ENCODE data around the gene DIAPH3.

DIAPH3 gene

GRCh38 chr13:60012488-60012887 lies 151.2 kb downstream of the DIAPH3 start:
- DNase-seq = no peak

DNA sequence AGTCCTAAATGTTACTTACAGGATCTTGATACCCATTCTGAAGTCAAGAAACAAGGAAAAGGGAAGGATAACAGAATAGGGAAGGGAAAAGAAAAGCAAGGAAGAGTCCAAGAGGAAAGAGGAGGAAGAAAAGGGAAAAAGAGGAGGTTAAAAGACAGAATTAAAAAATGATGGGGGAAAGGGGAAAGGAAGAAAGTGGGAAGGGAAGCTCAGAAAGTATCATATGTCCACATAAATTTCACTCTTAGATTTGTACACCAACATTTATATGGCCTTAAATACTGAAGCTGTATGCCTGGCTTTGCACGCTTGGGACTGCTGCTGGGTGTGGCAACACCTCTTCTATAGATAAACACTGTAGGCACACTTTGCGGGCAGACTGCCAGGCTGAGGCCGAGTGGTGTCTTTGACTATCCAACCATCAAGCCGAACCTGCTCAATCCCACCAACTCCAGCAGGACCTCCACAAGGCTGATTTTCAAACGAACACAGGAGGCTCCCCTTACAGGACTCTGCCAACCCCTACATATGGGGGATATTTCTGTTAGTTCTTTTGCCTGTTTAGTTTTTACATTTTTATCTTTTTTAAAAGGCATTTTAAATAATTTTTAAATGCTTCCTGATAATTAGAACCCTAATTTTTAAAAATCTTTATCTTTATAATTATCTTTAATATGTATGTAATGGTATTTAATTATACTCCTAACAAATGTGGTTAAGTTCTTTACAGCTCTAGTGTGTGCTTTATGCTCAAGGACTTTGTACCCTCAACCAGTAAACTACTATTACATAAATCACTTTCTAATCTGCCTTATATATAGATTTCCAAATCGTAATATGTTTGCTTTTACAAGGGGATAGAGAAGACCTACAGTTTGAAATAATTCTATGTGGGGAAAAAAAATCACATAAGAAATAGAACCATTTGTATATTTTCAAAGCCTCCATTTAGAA lies 154.2 kb downstream of the DIAPH3 start:
- DNase-seq = no peak

DNA sequence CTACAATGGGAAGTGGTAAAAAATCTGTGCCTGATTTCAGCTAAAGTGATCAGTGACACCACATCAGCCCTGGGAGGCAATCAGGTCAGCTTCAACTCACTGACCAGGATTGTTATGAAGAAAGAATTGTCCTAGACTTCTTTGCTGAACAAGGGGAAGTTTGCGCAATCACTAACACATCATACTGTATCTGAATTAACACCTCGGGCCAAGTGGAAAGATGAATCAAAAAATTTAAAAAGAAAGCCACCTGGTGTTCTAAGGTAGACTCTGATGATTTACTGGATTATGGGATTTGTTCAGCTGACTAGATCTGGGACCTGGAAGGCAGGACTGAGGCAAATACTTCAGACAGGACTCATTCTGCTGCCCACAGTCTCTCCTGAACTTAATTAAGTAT lies 161.8 kb downstream of the DIAPH3 start:
- no peak for DNase-seq

GRCh38 chr13:60000976-60001375 lies 162.8 kb downstream of the DIAPH3 start:
- no peak for DNase-seq

DNA sequence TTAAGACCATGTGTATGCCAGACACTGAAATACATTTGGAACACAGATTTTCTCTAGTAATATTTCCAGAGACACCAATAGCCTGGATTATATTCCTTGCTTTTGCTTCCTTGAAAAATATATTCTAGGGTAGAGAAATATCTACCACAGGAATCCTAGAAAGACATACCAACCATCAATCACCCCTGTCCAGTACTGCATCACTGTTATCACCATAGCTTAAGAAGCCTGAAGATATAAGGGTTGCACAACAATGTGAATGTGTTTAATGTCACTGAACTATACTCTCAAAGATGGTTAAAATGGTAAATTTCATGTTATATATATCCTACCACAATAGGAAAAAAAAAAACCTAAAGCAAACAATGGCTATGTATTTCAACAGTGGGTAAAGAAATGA lies 163.6 kb downstream of the DIAPH3 start:
- no peak for DNase-seq

- no peak for DNase-seq
Measured at GRCh38 chr13:59997976-59998375, 165.8 kb downstream of the DIAPH3 start.

GRCh38 chr13:59996461-59996980 lies 167.2 kb downstream of the DIAPH3 start:
- no peak for DNase-seq

DNA sequence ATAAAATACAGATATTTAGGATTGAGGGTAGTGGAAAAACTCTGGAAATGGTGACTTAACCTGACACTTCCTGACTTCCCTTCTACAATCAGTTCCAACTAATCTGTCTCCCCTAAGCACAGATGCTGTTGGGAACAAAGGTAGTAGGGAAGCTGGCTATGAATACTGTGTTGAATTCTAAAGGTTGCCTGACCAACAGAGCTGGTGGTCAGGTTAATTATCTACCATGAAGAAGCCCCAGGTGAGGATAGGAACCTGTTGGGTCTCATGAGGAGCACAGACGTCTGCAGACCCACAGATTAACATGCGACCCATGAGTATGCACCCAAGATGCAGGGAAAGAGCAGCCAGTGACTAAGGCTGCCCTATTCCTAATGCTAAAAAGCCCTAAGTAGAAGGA lies 172.3 kb downstream of the DIAPH3 start:
- DNase-seq = no peak

DNA sequence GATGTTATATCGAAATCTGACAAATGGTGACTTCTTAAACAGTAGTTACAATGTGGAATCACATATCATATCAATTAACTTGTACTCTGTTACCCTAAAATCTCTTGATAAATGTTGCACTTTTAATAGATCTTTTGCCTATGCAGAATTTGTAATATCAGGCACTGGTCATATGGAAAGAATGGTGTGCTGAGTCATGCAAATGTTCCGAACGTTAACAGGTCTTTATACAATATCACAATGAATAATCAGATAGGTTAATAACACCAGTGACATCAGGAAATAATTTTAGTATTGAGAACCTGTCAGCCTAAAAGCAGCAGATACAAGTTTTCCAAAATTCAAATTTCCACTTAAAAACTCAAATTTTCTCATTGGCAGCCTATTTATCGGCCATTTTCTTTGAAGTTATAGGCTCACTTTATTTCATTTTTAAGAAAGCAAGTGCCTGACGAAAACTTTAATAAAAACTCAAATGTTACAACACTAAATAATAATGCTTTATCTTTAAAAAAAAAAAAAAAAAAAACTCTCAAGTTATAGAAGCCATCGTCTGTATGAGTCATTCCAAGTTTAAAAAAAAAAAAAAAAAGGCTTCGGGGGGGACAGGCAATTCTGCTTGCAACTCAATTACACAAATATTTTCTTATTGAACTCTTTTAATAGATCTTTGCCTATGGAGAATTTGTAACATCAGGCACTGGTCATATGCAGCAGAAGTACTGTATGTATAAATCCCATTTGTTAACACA lies 180.9 kb downstream of the DIAPH3 start:
- no peak for DNase-seq

- no peak for DNase-seq
Measured at GRCh38 chr13:59979589-59979988, 184.1 kb downstream of the DIAPH3 start.

DNA sequence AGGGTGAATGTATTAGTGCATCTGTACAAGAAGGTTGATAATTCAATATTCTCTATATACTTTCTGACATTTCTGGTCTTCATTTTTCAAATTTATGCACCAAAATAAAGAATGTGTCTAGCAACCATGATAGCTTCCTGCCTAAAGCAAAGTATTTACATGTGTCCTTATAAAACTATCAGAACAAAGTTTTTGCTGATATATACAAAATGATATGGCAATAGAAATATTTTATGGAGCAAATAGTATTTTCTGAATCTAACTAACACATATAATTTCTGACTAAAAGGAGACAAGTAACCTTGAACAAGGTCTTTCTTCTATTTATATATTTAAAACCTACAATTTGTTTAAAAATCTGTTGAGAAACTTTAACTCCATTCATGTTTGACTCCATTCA lies 184.9 kb downstream of the DIAPH3 start:
- DNase-seq = no peak

- no peak for DNase-seq
Measured at GRCh38 chr13:59976856-59977255, 186.9 kb downstream of the DIAPH3 start.

GRCh38 chr13:59975807-59976435 lies 187.8 kb downstream of the DIAPH3 start:
- DNase-seq = no peak

GRCh38 chr13:59970847-59971246 lies 192.9 kb downstream of the DIAPH3 start:
- DNase-seq = no peak

- no peak for DNase-seq
Measured at GRCh38 chr13:59963827-59964226, 199.9 kb downstream of the DIAPH3 start.

DNA sequence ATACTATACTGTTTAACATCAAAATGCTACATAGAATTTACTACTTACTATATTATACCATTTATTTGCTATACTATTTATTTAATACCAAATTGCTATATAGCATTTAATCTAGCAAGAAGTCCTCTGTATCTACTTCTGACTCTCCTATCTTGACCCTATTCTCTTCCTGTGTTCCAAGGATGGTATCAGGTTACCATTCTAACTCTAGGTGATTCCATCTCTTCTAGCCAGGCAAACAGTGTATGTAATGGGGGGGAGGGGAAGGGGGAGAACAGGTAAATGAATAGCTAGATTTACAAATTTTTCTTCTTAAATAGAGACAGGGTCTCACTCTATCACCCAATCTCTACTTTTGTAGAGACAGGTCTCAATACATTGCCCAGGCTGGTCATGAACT lies 200.3 kb downstream of the DIAPH3 start:
- no peak for DNase-seq

DNA sequence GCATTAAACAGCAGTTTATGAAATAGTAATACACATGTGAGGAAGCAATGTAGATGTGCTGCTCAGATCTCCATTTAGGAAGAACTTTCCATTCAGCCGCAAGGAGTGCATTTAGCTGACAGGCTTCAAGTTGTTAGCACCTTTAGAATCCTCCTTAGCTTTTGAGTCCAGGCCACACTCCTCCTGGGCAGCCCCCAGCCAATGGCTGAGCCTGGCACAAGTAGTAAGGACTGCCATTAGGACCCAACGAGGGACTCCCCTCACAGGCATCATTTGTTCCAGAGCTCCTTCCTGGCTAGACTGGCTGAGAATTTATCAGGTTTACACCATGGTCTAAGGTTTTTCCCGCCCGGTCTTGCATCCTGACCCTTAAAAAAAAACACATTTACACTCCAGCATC lies 201.4 kb downstream of the DIAPH3 start:
- DNase-seq = no peak

DNA sequence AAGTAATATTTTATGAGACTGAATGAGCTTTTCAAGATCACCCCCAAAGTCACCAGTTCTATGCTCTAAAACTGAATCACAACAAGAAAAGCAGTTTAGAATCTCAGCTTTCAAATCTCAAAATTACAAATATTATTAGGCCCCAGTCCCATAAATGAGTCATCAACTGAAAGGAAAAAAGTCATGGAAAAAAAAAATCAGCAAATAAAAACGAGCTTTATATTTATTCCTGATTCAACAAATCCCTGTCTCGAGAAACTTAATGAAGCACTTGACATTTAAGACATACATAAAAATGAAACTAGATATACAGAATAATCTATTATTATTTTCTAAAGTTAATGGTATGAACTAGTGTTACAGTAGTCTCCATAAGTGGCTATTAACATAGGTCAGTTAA lies 203.0 kb downstream of the DIAPH3 start:
- no peak for DNase-seq

- DNase-seq = no peak
Measured at GRCh38 chr13:59957438-59957837, 206.3 kb downstream of the DIAPH3 start.

DNA sequence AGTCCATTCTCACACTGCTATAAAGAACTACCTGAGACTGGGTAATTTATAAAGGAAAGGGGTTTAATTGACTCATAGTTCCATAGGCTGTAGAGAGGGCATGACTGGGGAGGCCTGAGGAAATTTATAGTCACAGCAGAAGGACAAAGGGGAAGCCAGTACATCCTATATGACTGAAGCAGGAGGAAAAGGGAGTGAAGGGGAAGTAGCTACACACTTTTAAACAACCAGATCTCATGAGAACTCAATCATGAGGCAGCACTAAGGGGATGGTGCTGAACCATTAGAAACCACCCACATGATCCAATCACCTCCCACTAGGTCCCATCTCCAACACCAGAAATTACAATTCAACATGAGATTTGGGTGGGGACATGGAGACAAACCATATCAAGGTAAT lies 209.1 kb downstream of the DIAPH3 start:
- no peak for DNase-seq

- DNase-seq = no peak
Measured at GRCh38 chr13:59951011-59951410, 212.7 kb downstream of the DIAPH3 start.

- peak; percentile 72 for DNase-seq
Measured at GRCh38 chr13:59950266-59950665, 213.5 kb downstream of the DIAPH3 start.

DNA sequence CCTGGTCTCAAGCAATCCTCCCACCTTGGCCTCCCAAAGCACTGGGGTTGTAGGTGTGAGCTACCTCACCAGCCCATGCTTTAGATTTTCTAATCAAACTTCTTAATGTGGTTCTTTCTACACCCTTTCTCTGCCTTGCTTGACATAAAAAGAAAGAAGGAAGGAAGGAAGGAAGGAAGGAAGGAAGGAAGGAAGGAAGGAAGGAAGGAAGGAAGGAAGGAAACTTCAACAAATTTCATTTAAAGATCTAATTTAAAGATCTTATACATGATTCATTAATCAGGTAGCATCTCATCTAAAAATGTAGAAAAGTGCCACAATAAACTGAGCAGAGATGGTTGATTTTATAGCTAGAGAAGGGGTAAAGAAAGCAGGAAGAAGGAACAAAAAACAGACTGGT lies 215.0 kb downstream of the DIAPH3 start:
- no peak for DNase-seq

Data from kidney glomerular epithelial cell (primary cell).